Pons (tissue), 1 donor: Measurements from ENCODE around the gene HMCN2.

Experiments
- DNase-seq: peaks from one replicate; pipeline ENCODE4 v3.0.0-alpha.2; 2016; ENCODE audit warnings: low spot score

Gene HMCN2, protein sequence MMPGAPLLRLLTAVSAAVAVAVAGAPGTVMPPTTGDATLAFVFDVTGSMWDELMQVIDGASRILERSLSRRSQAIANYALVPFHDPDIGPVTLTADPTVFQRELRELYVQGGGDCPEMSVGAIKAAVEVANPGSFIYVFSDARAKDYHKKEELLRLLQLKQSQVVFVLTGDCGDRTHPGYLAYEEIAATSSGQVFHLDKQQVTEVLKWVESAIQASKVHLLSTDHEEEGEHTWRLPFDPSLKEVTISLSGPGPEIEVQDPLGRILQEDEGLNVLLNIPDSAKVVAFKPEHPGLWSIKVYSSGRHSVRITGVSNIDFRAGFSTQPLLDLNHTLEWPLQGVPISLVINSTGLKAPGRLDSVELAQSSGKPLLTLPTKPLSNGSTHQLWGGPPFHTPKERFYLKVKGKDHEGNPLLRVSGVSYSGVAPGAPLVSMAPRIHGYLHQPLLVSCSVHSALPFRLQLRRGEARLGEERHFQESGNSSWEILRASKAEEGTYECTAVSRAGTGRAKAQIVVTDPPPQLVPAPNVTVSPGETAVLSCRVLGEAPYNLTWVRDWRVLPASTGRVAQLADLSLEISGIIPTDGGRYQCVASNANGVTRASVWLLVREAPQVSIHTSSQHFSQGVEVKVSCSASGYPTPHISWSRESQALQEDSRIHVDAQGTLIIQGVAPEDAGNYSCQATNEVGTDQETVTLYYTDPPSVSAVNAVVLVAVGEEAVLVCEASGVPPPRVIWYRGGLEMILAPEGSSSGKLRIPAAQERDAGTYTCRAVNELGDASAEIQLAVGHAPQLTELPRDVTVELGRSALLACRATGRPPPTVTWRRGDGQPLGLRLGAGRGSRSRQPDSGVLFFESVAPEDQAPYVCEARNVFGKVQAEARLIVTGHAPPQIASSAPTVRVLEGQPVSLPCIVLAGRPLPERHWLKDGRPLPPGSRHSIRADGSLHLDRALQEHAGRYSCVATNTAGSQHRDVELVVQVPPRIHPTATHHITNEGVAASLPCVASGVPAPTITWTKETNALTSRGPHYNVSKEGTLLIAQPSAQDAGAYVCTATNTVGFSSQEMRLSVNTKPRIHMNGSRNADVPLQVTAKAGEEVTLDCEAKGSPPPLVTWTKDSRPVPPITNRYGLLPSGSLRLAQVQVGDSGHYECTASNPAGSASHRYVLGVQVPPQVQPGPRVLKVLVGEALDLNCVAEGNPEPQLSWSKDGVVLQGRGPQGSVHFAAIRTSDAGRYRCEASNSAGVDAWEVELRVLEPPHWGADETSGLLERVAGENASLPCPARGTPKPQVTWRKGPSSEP (N-terminal part only)

DNA sequence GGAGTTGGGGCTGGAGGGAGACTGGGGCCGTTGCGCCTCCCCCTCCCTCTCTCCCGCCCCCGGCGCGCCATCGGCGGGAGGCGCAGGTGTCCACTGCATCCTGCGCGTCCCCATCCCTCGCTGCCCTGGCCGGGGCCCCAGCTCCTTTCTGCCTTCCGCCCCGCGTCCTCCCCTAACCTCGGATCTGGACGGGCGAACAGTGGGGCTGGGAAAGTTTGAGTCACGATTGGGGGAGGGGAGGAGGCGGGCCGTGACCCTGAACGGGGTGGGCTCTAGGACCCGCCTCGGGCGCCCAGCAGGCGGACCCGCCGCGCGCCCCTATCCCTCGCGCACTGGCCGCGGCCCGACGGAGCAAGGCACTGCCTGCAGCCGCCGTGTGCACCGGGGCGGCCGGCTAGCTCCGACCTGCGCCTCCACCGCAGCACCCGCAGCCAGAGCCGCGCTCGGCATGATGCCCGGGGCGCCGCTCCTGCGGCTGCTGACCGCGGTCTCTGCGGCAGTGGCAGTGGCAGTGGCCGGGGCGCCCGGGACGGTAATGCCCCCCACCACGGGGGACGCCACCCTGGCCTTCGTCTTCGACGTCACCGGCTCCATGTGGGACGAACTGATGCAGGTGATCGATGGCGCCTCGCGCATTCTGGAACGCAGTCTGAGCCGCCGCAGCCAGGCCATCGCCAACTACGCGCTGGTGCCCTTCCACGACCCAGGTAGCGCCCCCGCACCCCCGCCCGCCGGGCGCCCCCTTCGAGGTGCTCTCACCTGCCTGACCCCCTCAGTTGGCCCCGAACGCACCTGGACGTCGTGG, at the start of gene HMCN2:
HMCN2 (plus strand) TSS at position 330 of the 805 bp plus-strand sequence; CDS start at position 449, 119 bp downstream.
- DNase-seq: no peak

GRCh38 chr9:130217838-130218237, 47.7 kb upstream of the HMCN2 start:
- DNase-seq: no peak

DNA sequence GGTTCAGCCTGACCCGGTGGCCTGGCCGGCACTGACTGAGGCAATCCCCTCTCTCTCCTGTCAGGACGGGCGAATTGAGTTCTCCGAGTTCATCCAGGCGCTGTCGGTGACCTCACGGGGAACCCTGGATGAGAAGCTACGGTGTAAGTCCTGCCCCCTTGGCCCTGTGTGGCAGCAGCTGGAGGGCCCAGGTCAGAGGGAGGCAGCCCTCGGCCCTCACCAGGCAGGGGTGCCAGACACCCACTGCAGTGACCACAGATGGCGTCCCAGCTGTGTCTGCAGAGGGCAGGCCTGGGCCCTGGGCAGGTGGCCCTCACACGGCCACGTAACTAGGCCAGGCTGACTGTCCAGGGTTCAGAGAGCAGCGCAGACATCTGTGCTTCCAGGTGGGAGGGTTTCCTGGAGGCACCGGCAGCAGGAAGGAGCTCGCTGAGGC, 45.9 kb upstream of the HMCN2 start:
- no peak for DNase-seq

DNA sequence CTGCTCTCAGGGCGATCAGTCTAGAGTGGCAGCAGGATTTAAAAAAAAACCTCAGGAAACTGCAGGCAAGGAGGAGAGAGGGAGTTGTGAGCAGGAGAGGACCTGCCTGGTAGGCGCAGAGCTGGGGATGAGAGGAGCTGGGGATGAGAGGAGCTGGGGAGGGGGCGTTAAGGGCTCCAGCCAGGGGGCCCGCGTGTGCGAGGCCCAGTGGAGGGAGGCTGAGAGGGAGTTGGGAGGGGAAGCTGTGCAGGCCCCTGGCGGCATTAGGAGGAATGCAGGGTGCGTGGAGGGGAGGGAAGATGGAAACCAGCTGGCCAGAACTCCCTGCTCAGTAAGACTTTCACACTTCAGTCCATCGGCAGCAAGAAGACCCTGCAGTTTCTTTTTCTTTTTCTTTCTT, 45.2 kb upstream of the HMCN2 start:
- no peak for DNase-seq

DNA sequence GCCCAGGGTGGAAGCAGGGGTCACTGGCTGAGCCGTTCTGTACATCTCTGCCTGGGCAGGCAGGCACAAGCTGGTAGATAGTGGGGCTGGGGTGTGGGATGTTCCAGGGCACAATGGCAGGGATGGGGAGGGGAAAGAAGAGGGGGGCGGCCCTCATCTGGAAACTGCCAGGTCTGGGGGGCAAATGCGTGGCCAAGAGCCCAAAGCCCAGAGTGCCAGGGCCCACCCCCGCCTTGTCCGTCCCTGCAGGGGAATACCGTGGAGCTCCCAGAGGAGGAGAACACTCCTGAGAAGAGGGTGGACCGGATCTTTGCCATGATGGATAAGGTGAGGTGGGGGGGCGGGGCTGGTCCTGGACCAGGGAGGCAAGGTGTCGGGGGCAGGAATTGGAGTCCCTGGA, 42.7 kb upstream of the HMCN2 start:
- DNase-seq: no peak

DNA sequence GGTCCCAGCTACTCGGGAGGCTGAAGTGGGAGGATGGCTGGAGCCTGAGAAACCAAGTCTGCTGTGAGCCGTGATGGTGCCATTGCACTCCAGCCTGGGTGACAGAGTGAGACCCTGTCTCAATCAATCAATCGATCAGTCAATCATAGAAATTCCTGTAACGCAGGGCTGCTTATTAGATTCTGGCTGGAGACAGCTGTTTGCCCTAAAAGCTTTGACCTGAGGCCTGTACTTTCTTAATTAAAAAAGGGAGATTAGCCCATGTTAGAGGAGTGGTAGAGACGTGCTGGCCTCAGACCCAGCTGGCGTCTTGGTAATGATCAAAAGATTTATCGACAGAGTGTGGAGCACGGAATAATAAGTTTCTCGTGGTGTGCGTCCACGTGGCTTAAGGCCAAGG, 40.5 kb upstream of the HMCN2 start:
- DNase-seq: no peak

- no peak for DNase-seq
Measured at GRCh38 chr9:130225586-130225985, 40.0 kb upstream of the HMCN2 start.

DNA sequence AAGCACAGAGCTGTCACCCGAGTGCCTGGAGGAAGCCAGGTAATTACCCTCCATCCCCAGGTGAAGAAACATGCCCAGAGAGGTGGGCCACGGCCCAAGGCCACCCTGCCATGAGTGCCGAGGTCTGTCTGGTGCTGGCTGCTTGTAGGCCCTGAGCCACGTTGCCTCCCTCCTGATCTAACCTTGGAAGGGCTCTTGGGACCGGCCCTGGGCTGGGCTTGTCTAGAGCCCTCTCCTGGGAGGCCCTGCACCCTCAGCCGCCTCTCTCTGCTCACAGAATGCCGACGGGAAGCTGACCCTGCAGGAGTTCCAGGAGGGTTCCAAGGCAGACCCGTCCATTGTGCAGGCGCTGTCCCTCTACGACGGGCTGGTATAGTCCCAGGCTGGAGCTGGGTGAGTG, 39.4 kb upstream of the HMCN2 start:
- no peak for DNase-seq

DNA sequence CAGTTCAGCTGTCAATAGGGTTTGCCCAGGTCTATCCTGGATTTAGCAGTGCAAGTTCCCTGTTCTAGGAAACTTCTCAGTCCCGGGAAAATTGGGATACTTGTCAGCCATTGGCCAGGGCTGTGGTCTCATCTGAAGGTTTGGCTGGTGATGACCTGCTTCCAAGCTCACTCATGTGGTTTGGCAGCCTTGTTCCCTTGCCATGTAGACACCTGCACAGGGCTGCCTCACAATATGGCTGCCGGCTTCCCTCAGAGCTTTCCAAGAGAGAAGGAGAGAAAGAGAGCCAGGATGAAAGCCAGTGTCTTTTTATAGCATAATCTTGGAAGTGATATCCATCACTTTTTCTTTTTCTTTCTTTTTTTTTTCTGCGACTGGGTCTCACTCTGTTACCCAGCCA, 37.7 kb upstream of the HMCN2 start:
- no peak for DNase-seq

DNA sequence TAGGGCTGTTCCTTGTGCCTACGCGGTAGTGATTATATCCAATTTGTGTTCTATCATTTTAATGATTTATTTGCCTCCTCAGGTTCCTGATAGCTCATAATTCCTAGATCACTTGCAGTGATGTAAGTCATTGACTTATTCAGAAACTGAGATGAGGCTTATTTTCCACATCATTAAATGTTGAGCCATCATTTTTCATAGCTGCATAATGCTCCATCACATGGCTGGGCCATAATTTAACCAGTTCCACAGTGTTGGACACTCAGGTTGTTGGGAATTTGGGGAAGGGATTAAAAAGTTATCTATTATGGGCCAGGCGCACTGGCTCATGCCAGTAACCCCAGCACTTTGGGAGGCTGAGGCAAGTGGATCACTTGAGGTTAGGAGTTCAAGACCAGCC, 35.8 kb upstream of the HMCN2 start:
- no peak for DNase-seq

- no peak for DNase-seq
Measured at GRCh38 chr9:130230631-130231030, 34.9 kb upstream of the HMCN2 start.

DNA sequence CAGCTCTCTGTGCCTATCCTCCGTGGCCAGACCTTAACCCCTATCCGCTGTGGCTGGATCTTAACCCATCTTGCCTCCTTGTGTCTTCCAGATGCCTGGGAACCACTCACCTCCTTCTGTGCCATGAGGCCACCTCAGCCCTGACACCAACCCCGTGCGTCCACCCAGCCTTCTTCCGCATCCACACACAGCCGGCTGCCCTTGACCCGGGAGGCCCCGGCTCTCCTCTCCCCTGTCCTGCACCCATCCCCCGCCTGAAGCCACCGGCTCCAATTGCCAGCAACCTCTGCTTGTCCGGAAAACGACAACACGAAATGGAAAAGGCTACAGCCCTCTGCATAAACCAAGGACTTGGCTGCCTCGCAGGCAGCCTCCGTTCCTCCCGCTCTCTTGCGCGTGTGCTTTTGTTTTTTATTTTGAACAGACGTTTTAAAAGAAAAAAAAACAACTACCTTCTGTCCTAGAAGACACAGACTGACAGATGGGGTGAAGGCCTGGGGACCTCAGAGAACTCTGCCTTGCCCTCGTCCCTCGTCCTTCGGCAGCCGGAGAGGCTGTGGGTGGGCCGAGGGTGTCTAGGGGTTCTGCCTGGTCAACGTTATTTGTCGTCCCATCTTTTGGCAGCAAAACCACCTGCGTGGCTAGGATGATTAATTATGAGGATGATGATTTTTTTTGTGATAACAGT, 32.5 kb upstream of the HMCN2 start:
- no peak for DNase-seq

DNA sequence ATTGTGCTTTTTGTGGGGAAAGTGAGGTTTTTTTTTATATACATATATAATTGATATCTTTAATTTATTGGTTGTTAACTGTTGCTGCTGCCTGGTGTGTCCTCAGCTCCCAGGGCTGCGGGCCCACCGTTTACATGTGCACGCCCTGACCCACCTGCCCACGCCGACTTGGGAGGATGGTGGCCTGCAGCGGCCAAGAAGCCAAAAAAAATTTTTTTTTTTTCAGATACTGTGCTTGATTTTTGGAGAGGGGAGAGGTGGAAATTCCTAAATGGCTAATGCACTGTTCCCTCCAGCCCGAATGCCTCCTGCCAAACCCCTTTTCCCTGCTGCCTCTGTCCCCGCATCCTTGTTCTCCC, 32.0 kb upstream of the HMCN2 start:
- no peak for DNase-seq

DNA sequence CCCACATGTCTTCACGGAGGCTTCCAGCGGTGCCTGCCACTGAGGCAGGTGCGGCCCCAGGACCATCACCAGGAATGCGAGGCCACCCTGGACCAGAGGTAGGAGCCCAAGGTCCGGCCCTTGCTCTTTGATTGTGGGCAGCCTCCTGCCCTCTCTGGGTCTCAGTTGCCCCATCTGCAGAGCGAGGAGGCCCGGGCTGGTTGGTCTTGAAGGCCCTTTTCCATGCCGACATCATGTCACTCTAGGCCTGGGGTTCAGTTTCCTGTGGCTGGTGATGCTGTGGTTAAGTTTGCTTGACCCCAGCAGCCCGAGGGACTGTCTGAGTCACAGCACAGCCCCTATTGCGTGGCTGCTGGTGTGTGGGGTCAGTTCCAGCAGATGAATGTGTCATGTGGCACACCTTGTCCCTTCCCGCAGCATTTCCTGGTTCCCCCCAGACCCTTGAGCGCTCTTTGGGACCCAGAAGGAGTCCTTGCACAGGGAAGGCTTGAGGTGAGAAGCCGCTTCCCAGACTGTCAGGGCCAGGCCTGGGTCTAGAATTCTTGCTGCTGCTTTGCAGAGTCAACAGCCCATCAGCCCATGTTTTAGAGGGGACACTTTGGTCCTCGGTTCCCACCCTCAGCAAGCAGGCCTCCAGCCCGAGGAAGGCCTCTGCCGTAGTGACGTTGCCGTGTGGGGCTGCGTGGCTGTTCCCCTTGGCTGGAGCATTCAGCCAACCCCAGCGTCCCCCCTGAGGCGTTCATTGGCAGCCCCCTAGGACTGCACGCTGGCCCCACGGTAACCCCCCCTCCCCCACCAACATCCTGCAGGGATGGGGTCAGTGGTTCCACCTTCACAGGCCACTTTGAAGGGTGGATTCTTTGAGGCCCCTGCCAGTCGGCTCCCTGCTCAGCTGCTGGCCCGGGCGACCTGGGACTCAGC, 31.0 kb upstream of the HMCN2 start:
- DNase-seq: no peak

DNA sequence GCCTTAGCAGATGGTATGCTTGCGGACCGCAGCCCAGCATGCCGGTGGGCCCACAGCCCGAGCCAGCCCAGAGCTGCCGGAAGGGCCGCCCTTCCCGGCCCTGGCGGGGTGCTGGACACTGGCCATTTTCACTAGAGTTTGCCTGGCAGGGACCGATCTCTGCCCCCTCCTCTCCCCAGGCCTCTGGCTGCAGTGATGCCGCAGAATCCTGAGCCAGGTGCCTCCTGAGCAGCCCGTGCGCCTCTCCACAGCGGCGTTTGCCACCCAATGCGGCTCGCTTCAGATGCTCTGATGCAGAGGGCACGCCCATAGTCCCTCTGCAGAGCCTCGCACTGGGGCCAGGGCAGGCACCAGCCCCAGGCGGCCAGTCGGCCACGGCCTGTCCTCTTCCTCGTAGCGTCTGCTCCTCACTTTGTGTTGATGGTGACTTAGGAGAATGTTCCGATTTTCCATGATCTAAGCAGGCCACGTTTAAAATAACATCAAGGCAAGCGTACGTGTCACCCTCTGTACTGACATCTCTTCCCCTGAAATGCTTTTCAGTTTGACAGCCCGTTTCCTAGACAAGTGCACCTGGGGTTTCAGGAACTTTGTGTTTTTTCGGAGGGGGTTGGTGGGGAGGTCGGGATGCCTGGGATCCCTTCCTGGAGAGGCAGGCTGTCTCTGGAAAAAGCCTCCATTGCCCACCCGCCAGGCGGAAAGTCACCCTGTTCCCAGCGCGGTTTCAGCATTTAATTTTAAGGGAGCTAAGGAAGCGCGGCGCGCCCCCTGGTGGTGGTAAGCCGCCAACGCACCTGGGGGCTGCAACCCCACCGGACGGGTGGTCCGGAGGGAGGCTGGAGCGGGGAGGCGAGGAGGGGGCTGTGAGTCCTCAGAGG, 29.8 kb upstream of the HMCN2 start:
- DNase-seq: peak; percentile 51

DNA sequence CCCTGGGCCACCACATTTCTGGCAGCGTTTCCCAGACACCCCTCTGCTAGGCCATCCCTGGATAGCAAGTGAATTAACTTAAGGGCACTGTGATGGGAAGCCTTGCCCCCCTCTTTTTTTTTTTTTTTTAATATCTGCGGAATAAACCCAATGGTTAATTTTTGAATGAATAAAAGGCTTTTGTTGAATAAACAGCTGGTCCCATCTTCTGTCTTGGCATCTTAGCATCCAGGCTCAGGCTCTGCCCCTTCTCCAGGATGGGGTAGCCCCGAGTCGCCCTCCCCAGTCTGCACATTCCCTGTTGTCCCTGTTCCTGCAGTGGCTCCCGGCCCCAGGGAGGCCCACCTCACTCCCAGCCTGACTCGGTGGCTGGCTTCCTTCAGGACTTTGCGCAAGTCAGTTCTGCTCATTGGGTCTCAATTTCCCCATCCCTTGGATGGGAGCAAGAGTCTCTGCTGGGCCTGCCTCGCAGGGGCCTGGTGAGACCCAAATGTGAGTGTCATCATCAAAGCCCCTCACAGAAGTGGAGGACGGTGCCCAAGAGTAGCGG, 29.0 kb upstream of the HMCN2 start:
- DNase-seq: no peak

DNA sequence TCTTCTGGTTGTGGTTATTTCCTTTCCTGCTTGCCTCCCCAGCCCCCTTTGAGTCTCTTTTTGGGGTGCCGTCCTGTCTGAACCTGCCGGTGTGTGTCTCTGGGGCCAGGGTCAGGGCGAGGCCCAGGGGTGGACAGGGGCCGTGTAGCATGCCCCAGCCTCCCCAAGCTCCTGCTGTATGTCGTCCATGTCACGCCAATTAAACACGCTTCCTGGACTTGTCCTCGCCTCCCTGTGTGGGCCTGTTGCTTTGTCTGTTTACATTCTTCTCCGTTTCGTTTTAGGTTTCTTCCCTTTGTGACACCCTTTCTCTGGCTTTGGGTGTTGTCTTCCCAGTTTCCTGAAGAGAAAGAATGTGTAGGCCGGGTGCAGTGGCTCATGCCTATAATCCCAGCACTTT, 28.5 kb upstream of the HMCN2 start:
- no peak for DNase-seq

DNA sequence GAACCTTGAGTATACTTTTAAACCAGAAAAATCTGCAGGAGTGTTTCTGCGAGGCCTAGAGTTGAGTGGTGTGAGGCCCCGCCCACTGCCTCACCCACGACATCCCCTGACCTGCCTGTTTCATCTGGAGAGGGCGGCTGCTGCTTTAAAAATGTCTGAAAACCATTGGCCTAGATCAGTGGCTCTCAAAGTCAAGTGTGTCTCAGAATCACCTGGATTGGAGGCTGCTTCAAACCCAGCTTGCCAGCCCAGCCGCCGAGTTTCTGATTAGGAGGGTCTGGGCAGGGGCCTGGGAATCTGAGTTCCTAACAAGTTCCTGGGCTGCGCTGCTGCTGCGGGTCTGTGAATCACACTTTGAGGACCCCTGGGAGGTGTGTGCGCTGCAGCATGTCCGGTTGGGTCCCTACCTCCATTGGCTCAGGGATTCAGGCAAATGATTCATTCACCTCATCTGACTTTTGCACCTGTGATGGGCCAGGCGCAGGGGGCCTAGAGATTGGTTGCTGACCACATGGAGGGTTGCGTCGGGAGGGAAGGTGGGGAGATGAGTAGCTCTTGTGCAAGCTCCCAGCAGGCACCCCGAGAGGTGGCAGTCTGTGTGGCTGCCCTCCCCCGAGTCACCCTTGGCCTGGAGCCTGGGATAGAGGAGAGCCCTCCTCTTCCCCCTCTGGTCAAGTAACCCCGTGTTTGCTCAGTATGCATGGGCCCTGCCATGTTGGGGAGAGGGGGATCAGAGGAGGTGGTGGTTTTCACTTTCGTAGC, 27.6 kb upstream of the HMCN2 start:
- no peak for DNase-seq
